GM18499 (cell line): ENCODE data around the gene NT5DC3.

ENCODE experiments used
- ATAC-seq: cut with Tn5 transposase; IDR thresholded peaks from one replicate; pipeline ENCODE4 v1.9.1; 2021; ENCODE audit warnings: moderate number of reproducible peaks; ENCODE audit not compliant: insufficient read depth, unreplicated experiment

NT5DC3 gene

GRCh38 chr12:103833891-103834290 lies 7.1 kb downstream of the NT5DC3 start:
- no peak for ATAC-seq

- no peak for ATAC-seq
Measured at GRCh38 chr12:103833095-103833775, 7.8 kb downstream of the NT5DC3 start.

- ATAC-seq, result no peak
Measured at GRCh38 chr12:103832048-103832997, 8.7 kb downstream of the NT5DC3 start.

GRCh38 chr12:103830730-103831320 lies 10.2 kb downstream of the NT5DC3 start:
- ATAC-seq, result no peak

GRCh38 chr12:103830025-103830725 lies 10.9 kb downstream of the NT5DC3 start:
- no peak for ATAC-seq

- ATAC-seq, result no peak
Measured at GRCh38 chr12:103829092-103829491, 11.9 kb downstream of the NT5DC3 start.

- no peak for ATAC-seq
Measured at GRCh38 chr12:103827911-103828391, 13.1 kb downstream of the NT5DC3 start.

- ATAC-seq, result no peak
Measured at GRCh38 chr12:103824845-103825244, 16.2 kb downstream of the NT5DC3 start.

GRCh38 chr12:103824290-103824689 lies 16.7 kb downstream of the NT5DC3 start:
- ATAC-seq, result no peak

GRCh38 chr12:103823871-103824270 lies 17.2 kb downstream of the NT5DC3 start:
- ATAC-seq, result no peak

GRCh38 chr12:103821773-103822172 lies 19.3 kb downstream of the NT5DC3 start:
- no peak for ATAC-seq

- no peak for ATAC-seq
Measured at GRCh38 chr12:103820881-103821489, 20.0 kb downstream of the NT5DC3 start.

GRCh38 chr12:103820361-103820760 lies 20.7 kb downstream of the NT5DC3 start:
- no peak for ATAC-seq

- ATAC-seq, result no peak
Measured at GRCh38 chr12:103819892-103820291, 21.1 kb downstream of the NT5DC3 start.

- ATAC-seq, result no peak
Measured at GRCh38 chr12:103819312-103819711, 21.7 kb downstream of the NT5DC3 start.

- ATAC-seq, result no peak
Measured at GRCh38 chr12:103817791-103818190, 23.2 kb downstream of the NT5DC3 start.

GRCh38 chr12:103816663-103817062 lies 24.4 kb downstream of the NT5DC3 start:
- ATAC-seq, result no peak

GRCh38 chr12:103814436-103814835 lies 26.6 kb downstream of the NT5DC3 start:
- no peak for ATAC-seq

- no peak for ATAC-seq
Measured at GRCh38 chr12:103813949-103814348, 27.1 kb downstream of the NT5DC3 start.

GRCh38 chr12:103813426-103813825 lies 27.6 kb downstream of the NT5DC3 start:
- no peak for ATAC-seq
